DMS79 (cell line): ENCODE measurements around the gene DPH3.

Experiments used
- DNase-seq: peaks from one replicate; lab custom pipeline; 2025; lab: John Stamatoyannopoulos, UW

The DPH3 gene

GRCh38 chr3:16255326-16255725, 9.4 kb downstream of the DPH3 start:
- DNase-seq = no peak

DNA sequence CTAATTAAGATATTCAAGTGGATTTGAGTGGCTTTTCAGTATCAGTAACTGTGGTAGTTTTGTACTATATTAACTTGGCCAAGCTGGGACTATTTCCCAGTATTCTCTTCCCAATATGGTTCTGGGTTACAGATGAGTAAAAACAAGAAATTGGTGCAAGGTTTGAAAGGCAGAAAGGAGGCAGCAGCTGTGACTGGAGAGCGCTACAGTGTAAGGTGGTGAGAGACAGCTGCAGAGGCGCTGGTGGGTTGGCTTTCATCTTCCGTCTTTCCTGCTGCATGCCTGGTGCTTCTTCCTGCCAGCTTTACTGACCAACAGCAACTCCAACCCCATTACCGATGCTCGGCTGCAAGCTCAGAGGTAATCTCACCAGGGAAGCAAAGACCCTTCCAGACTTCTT, 9.8 kb downstream of the DPH3 start:
- DNase-seq = no peak

GRCh38 chr3:16253601-16254000, 11.1 kb downstream of the DPH3 start:
- no peak for DNase-seq

DNA sequence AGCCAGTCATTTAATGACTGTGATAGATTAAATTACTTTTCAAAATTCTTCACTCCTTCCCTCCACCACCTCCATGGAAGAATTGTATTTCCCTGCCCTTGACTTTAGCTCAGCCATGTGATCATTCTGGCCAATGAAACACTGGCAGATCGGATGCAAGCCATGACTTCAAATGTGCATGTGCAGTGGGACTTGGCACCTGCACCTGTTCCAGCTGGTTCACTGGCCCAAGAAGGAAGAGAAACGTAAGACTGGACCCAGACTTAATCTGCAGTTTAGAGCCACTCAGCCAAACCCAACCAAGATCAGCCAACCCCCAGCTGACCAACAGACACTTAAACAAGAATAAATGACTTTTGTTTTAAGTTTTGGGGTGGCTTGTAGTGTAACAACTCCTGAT, 11.8 kb downstream of the DPH3 start:
- no peak for DNase-seq

- no peak for DNase-seq
Observed at GRCh38 chr3:16252243-16252978, 12.3 kb downstream of the DPH3 start.

- no peak for DNase-seq
Observed at GRCh38 chr3:16251316-16252085, 13.2 kb downstream of the DPH3 start.

DNA sequence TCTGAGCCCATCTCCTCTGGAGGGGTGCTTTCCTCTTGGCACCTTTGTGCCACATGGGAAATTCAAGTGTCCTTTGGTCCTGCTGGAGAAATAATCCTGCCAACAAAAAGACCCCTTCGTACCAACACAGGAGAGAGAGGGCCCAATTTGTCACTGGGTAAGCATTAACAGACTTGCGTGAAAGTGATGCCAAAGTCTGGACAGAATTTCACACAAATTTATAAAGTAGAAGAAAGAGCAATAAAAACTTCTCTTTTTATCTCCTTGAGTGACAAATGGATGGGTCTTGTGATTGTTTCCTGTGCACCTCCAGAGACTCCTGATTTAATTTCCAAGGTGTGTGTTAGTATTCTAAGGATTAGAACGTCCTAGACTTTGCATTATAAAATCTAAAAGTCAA, 14.9 kb downstream of the DPH3 start:
- no peak for DNase-seq

DNA sequence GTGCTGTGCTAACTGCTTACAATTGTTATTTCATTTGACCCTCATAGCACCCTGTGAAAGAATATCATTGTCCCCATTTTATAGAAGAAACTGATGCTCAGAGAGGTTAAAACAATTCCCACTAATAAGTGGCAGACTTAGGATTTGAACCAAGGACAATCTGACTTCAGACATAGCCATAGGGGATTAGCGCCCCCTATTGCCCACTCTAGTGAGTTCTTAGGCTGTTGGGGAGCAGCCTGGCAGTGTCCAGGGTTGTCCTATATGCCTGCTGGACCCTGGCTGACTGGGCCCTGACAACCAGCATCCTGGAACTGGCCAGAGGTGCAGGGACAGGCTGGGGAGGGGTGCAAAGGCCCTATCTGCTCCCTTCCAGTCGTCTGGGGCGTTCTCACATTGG, 15.4 kb downstream of the DPH3 start:
- no peak for DNase-seq

DNA sequence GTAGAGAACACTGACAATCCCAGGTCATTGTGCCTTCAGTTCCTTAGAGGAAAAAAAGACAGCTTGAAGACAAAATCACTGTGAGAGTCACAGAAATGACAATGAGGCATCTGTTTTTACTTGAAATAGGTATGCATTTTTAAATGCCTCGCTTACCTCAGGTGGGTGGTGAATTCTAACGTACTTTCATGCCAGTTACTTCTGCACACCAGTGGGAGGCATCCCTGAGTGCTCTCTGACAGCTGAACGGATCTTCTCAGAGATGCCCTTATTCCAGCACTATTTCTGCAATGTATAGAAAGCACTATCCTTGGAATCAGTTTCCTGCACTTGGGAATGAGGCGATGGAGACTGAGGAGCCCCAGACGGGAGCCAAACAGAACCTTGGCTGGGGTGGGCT, 16.2 kb downstream of the DPH3 start:
- no peak for DNase-seq

DNA sequence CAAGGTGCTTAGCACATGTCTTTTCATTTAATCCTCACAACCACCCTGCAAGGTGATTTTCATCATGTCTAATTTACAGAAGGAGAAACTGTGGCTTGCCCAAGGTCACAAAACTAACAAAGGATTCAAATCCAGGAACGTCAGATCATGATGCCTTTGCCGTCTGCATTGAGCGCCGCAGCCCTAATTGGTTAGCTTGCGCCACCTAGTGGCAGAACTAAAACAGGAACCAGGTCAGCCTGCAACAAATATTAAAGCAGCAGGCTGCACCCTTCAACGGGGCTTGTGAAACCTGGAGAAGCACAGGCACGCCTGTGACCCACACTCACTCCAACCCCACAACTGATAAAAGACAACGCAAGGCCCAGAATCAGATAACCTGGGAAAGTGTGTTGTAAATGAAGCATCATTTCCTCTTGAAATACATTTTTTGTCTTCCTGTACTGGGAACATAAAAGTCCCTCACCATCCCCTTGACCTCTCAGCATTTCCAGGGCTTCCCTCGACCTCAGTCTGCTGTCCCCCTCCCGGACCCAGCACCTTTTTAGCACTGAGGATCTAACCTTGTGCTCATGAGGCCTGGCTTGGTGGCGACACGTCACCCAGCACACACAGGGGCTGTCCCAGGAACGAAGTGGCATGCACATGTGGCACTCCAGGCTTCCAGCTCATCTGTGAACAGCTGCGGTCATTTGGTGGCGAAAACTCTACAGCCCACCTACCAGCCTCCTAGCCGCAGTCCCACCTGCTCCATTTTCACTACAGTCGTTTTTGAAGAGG, 17.3 kb downstream of the DPH3 start:
- peak; percentile 61 for DNase-seq

GRCh38 chr3:16245609-16246008, 19.1 kb downstream of the DPH3 start:
- no peak for DNase-seq

GRCh38 chr3:16243706-16244490, 20.8 kb downstream of the DPH3 start:
- DNase-seq = no peak

GRCh38 chr3:16242177-16242576, 22.6 kb downstream of the DPH3 start:
- DNase-seq = no peak

GRCh38 chr3:16241225-16241624, 23.5 kb downstream of the DPH3 start:
- no peak for DNase-seq

DNA sequence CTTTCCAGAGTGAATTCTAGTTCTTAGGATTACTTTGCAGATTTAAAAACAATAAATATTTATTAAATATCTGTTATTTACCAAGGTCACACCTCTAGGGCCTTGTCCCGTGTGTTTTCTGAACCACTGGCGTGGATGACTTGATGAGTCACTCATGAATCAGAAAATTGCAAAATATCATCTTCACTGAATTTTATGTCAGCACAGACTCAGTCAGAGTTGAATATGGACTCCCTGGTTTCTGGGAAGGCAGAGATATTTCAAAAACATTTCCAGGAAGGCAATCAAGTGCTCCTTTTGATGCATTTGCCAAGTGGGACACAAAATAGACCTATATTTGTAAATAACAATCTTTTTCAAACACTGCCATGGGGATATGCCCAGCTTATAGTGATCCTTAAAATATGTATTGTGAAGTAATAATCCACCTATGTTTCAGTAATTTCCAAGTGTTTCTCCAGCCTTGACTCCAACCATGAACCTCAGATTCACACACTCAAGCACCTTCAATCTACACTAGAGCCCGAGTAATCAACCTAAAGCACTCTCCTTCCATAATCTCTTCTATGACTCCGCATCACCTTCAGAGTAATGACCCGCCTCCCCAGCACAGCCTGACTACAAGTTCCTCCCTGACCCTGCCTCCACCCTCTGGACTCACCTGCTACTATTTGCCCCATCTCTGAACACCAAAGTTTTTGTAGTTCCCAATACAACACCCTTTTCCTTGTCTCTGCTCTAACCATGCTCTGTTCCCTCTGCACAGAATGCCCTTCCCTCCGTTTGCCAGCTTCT, 24.3 kb downstream of the DPH3 start:
- DNase-seq = no peak

DNA sequence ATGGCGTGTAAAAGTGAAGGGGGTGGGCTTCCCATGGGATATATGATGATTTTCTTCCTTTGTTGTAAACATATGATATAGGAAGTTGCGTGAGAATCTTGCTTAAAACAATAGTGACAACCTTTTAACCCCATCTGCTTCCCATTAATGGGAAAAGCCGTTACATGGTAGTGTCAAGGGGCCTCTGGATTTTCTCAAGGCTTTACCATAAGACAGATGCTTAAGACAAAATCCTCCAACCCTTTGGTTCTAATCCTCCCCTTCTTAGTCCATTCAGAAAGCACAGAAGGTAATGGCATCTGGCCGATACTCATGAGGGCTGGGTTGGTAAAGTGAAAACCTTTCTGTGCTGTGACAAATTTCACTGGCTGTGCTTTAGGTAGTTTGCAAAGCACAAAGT, 25.0 kb downstream of the DPH3 start:
- no peak for DNase-seq

DNA sequence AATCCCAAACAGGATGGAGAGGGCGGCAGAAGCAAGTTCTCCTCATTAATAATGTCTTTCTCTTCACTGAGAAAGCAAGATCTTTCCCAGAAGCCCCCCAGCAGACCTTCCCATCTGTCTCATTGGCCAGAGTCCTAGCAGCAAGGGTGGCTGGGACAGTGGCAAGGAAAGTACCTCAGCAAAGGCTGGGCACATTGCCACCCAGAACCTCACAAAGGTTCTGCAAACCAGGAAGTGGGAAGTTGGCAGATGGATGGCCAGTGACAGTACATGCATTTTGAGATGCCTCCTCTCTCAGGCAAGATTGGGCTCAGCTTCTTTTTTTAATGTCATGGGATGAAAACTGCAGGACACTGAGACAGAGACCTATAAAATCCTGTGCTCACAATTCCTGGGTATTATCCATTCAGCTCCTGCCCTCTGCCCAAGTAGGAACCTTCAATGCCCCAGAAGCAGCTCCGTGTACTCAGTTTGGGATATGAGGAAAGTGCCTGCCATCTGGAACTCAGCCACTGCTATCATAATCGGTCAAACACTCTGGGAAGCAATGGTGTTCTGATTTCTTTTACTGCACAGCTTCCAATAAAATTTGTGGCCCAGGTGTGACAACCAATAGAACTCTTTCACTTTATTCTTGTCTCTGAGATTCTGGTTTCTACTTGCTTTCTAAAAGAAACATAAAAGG, 25.5 kb downstream of the DPH3 start:
- DNase-seq = no peak

GRCh38 chr3:16236856-16237393, 27.8 kb downstream of the DPH3 start:
- no peak for DNase-seq

- DNase-seq = no peak
Observed at GRCh38 chr3:16236030-16236639, 28.6 kb downstream of the DPH3 start.

- no peak for DNase-seq
Observed at GRCh38 chr3:16234281-16234680, 30.5 kb downstream of the DPH3 start.
